HepG2 (cell line): ENCODE results near the gene NUDT7. TPM values are rescaled to one million over a fixed set of nuclear protein-coding genes. Genes with fewer than 3 reads are reported as not detected.

Experiments
- ATAC-seq: fragments of 200-7000 bp; cut with Tn5 transposase; 3 replicates; pipeline ENCODE4 v1.9.1; 2020; ENCODE audit warnings: mild to moderate bottlenecking, moderate library complexity
- BruUV-seq: library from RNA; stranded (reverse); fragments of 400-500 nt; replicated peaks from 2 replicates; lab custom pipeline; 2021; lab: Mats Ljungman, UMichigan
- CTCF ChIA-PET: fragments of 300-600 bp; formaldehyde crosslinking; extraction: SDS; loops from one replicate; lab custom pipeline; 2021; ENCODE audit warnings: low total read pairs, inconsistent platforms, low intra/inter-chr PET ratio; lab: Yijun Ruan, JAX
- POLR2A ChIA-PET: fragments of 350-600 bp; sonication (Branson Sonifier 250); formaldehyde crosslinking; loops from one replicate; lab custom pipeline; 2020; ENCODE audit warnings: antibody characterized with exemption, inconsistent platforms; lab: Yijun Ruan, JAX
- DNase-seq: peaks from one replicate; pipeline ENCODE4 v3.0.0-alpha.2; 2015; ENCODE audit warnings: low spot score
- FAIRE-seq: peaks from 3 replicates; lab custom pipeline; 2011; peaks lifted over from hg19 to GRCh38; lab: Jason Lieb, UNC
- H2AFZ ChIP-seq: one replicate; pipeline ENCODE4 v1.6.1; 2011; ENCODE audit warnings: low read length, inconsistent platforms
- H3K27ac ChIP-seq: fragments of 300-600 bp; 3 replicates; pipeline ENCODE4 v1.8.0; 2011; ENCODE audit warnings: mixed run types, mild to moderate bottlenecking, mixed read lengths, low read length, inconsistent platforms; ENCODE audit not compliant: insufficient read depth; ENCODE audit errors: extremely low read length
- H3K27me3 ChIP-seq, 2 experiments: fragments of 200-600 bp in 1 of 2; 2 replicates in 1 of 2; 3 replicates in 1 of 2; pipeline versions ENCODE4 v1.6.0 to v1.8.0; 2011; ENCODE audit warnings: low read length in 2 of 2, mild to moderate bottlenecking in 2 of 2, moderate library complexity in 2 of 2, inconsistent platforms in 1 of 2; ENCODE audit not compliant: insufficient read depth in 2 of 2, control insufficient read depth in 1 of 2
- H3K36me3 ChIP-seq, 2 experiments: fragments of 200-600 bp in 1 of 2; replicated peaks in 1 of 2; 2 replicates in 1 of 2; 3 replicates in 1 of 2; pipeline versions ENCODE4 v1.5.1 to v1.8.0; 2011; ENCODE audit warnings: low read length in 2 of 2, inconsistent platforms in 1 of 2; ENCODE audit not compliant: insufficient read depth in 2 of 2, control insufficient read depth in 1 of 2
- H3K4me1 ChIP-seq: 2 replicates; pipeline ENCODE4 v1.5.1; 2012; ENCODE audit warnings: low read length, inconsistent platforms; ENCODE audit not compliant: insufficient read depth
- H3K4me2 ChIP-seq: 2 replicates; pipeline ENCODE4 v1.6.0; 2011; ENCODE audit warnings: low read depth, low read length, inconsistent platforms
- H3K4me3 ChIP-seq, 3 experiments: fragments of 200-600 bp in 1 of 3; sonication (generic), shearing (Covaris generic) in 1 of 3; replicated peaks in 1 of 3; 2 replicates each; pipeline ENCODE4 v1.5.1; 2011 to 2016; ENCODE audit warnings: low read length in 3 of 3, inconsistent platforms in 2 of 3, low read depth in 2 of 3, mild to moderate bottlenecking in 2 of 3, control low read depth in 1 of 3, mixed read lengths in 1 of 3; ENCODE audit not compliant: insufficient read depth in 1 of 3
- H3K79me2 ChIP-seq: one replicate; pipeline ENCODE4 v1.6.1; 2011; ENCODE audit warnings: low read length, inconsistent platforms; ENCODE audit not compliant: insufficient read depth
- H3K9ac ChIP-seq: 2 replicates; pipeline ENCODE4 v1.6.0; 2011; ENCODE audit warnings: mild to moderate bottlenecking, low read depth, low read length, inconsistent platforms; ENCODE audit not compliant: insufficient read depth
- H3K9me3 ChIP-seq: 2 replicates; pipeline ENCODE4 v1.5.1; 2012; ENCODE audit warnings: mild to moderate bottlenecking, low read length
- H4K20me1 ChIP-seq: 2 replicates; pipeline ENCODE4 v1.6.0; 2011; ENCODE audit warnings: inconsistent platforms, mild to moderate bottlenecking, low read length, moderate library complexity; ENCODE audit not compliant: insufficient read depth
- HMG20B ChIP-seq: conservative IDR thresholded peaks from 2 replicates; pipeline ENCODE4 v1.6.1; 2016; ENCODE audit warnings: missing genetic modification reagents, missing compliant biosample characterization
- HOXA3 ChIP-seq: sonication (generic); formaldehyde crosslinking; IDR thresholded peaks from 2 replicates; pipeline ENCODE4 v1.5.0; 2020; ENCODE audit warnings: missing genetic modification reagents
- KLF12 ChIP-seq: sonication (generic); formaldehyde crosslinking; IDR thresholded peaks from 2 replicates; pipeline ENCODE4 v1.4.0; 2020; ENCODE audit warnings: missing genetic modification reagents, borderline replicate concordance
- PAF1 ChIP-seq: IDR thresholded peaks from 2 replicates; pipeline ENCODE4 v1.6.1; 2016; ENCODE audit warnings: missing genetic modification reagents, missing compliant biosample characterization
- POLR2A ChIP-seq, 2 experiments: IDR thresholded peaks; 2 replicates each; pipeline ENCODE4 v1.6.1; 2011; ENCODE audit warnings: low read depth in 2 of 2, low read length in 2 of 2, mild to moderate bottlenecking in 1 of 2, moderate library complexity in 1 of 2; ENCODE audit not compliant: insufficient read depth in 1 of 2
- ZMAT3 ChIP-seq: sonication (generic); formaldehyde crosslinking; conservative IDR thresholded peaks from 2 replicates; pipeline ENCODE4 v1.7.0; 2021; ENCODE audit warnings: missing genetic modification reagents
- ZMYM3 ChIP-seq: sonication (generic); formaldehyde crosslinking; IDR thresholded peaks from 2 replicates; pipeline ENCODE4 v1.5.1; 2020; ENCODE audit warnings: mild to moderate bottlenecking, missing genetic modification reagents
- ZNF253 ChIP-seq: sonication (generic); formaldehyde crosslinking; IDR thresholded peaks from 2 replicates; pipeline ENCODE4 v1.8.0; 2022; ENCODE audit warnings: mild to moderate bottlenecking, missing genetic modification reagents, borderline replicate concordance
- ZNF550 ChIP-seq: sonication (generic); formaldehyde crosslinking; IDR thresholded peaks from 2 replicates; pipeline ENCODE4 v1.4.0; 2020; ENCODE audit warnings: mild to moderate bottlenecking, missing genetic modification reagents, borderline replicate concordance
- WGBS: methylation state at CpG from one replicate; pipeline ENCODE4 v1.1.6; 2017; ENCODE audit warnings: low lambda C conversion rate; 5-methylcytosine and 5-hydroxymethylcytosine counted together
- in situ Hi-C: cut with HindIII; loops from 2 replicates; pipeline ENCODE4 v1.10.0; 2017; ENCODE audit warnings: low pct_unique_long_range_greater_than_20kb; ENCODE audit not compliant: extremely low pct_ligation_motif_present
- intact Hi-C: fragments of 100-400 bp; cut with micrococcal nuclease; formaldehyde crosslinking; loops from one replicate; pipeline ENCODE4 v1.10.0; 2022; ENCODE audit not compliant: unreplicated experiment
- polyA plus RNA-seq, 8 experiments: library from polyadenylated mRNA; depleted of rRNA in 3 of 8; stranded (reverse) in 7 of 8; unstranded in 1 of 8; fragments of >200 nt; fragmentation: Illumina TruSeq in 4 of 8; extraction: Trizol in 4 of 8; gene quantifications; 2 replicates each; pipeline versions ENCODE4 v1.2.1 to v1.2.3, GENCODE V29; 2011 to 2016; ENCODE audit warnings: low read depth in 4 of 8, missing spikeins in 1 of 8, mixed read lengths in 1 of 8; ENCODE audit not compliant: insufficient read depth in 1 of 8
- total RNA-seq, 5 experiments: library from RNA; depleted of rRNA; stranded (reverse); fragments of >200 nt; fragmentation: Illumina TruSeq; extraction: Trizol; gene quantifications; 2 replicates each; pipeline ENCODE4 v1.2.3, GENCODE V29; 2016; ENCODE audit warnings: low read depth in 1 of 5
- TF ChIP-seq, protein P1 (sequence below): IDR thresholded peaks from 2 replicates; pipeline ENCODE4 v1.6.1; 2016; ENCODE audit warnings: mild to moderate bottlenecking
- TF ChIP-seq, protein P2 (sequence below), 2 experiments: sonication (generic) in 1 of 2; formaldehyde crosslinking in 1 of 2; IDR thresholded peaks; 2 replicates each; pipeline versions ENCODE4 v1.4.0 to v1.6.1; 2018 to 2020; ENCODE audit warnings: missing genetic modification reagents in 2 of 2, borderline replicate concordance in 1 of 2, low read depth in 1 of 2, mild to moderate bottlenecking in 1 of 2, missing biosample characterization in 1 of 2
- TF ChIP-seq, protein P3 (sequence below): sonication (generic); formaldehyde crosslinking; IDR thresholded peaks from 2 replicates; pipeline ENCODE4 v1.4.0; 2020; ENCODE audit warnings: missing genetic modification reagents

NUDT7 gene
- total and polyA plus RNA-seq, 2 of the 13 experiments (the other 11 are each of a cell fraction or from before 2014, with no cell fraction given) = 14.3 to 23.9 TPM

DNA sequence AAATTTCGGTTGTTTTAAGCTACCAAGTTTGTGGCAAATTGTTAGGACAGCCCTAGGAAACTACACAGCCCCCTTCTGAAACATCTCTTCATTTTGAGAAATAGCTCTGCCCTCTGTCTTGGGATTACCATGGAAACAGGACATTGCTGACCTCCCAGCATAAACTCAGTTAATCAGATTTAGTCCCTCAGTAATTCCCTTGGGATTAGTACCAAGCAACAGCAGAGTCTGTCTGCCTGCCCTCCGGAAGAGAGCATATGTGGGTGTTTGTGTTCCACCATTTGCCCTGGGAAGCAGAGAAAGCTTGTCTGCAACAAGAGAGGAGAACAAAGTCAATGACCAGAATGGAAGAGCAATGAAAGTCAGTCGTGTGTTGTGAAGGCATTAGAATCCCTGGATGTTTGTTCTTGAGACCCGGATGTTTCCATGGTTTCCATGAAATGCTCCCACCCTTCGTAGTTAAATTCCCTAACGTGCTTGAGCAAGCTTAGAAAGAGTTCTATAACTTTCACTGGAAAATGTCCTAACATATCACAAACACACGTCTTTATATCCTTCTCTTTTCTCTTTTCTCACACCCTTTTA, 26.2 kb downstream of the NUDT7 start:
- Histone ChIP-seq H3K4me1 (peaks cover 37% of the 10 kb centered on the region), H3K27me3 (no peaks in the 10 kb centered on the region), H3K79me2 (no peaks in the 10 kb centered on the region), H3K9me3 (no peaks in the 10 kb centered on the region), H2AFZ (no peak overlapping the region), H3K4me3 (no peak overlapping the region), H3K4me2 (no peak overlapping the region), H3K9ac (no peak overlapping the region), H4K20me1 (no peaks in the 10 kb centered on the region), H3K36me3 (no peaks in the 10 kb centered on the region), H3K27ac (peak overlapping the region; percentile 78)
- in situ Hi-C loops (no loop called here), intact Hi-C loops (loop anchor here (2.0 kb wide), 1 partner anchor 28 kb away; no protein-coding TSS in a partner anchor)
- FAIRE-seq = no peak
- ATAC-seq = no peak
- TF ChIP-seq, protein P1, sequence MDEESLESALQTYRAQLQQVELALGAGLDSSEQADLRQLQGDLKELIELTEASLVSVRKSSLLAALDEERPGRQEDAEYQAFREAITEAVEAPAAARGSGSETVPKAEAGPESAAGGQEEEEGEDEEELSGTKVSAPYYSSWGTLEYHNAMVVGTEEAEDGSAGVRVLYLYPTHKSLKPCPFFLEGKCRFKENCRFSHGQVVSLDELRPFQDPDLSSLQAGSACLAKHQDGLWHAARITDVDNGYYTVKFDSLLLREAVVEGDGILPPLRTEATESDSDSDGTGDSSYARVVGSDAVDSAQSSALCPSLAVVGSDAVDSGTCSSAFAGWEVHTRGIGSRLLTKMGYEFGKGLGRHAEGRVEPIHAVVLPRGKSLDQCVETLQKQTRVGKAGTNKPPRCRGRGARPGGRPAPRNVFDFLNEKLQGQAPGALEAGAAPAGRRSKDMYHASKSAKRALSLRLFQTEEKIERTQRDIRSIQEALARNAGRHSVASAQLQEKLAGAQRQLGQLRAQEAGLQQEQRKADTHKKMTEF = no peak
- no peak for TF ChIP-seq ZMYM3 (CRISPR knock-in tag)
- TF ChIP-seq ZNF550 = no peak
- TF ChIP-seq HOXA3 = 0 out of 2 replicates have a peak, but pooled peaks have one; percentile 15
- TF ChIP-seq KLF12 (CRISPR knock-in tag) = 0 out of 2 replicates have a peak, but pooled peaks have one; percentile 31
- ChIA-PET POLR2A (interaction anchor here (2.7 kb wide), 1 partner anchor 27 kb away, joined by 16 read pairs; the partner anchor contains the start of gene NUDT7), CTCF (no interaction called here)
- WGBS = 92% methylated on average over 7 of the region's 7 CpGs
- no TSS peak for BruUV-seq
- no peak for DNase-seq

DNA sequence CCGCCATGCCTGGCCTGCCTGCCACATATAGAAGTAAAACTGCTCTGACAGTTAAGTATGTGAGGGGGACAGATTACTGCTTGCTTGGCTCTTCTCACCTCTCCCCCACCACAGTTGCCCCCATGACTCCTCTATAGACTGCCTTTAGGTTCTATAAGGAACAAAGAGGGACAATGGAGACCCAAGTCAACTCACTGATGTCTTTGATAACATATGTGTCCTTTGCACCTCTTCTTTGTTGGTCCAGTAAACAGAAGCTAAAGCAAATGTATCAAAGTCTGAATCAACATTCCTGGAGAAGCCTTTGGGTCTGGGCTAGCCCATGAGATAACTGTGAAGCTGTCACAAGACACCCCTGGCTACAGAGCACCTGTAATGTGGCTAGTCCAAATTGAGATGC, 27.1 kb downstream of the NUDT7 start:
- H3K9ac ChIP-seq = no peak overlapping the region; the same call in 1 of the 2 replicates
- DNase-seq = peak; percentile 93
- 47% methylated on average over 1 of the region's 1 CpG for WGBS
- no TSS peak for BruUV-seq
- peaks cover 37% of the 10 kb centered on the region for H3K4me1 ChIP-seq
- H3K4me3 ChIP-seq = no peak overlapping the region; a peak in 1 of 6 replicates
- POLR2A ChIA-PET = interaction anchor here (0.7 to 2.7 kb wide), 4 partner anchors 10 to 28 kb away, joined by 3 to 16 read pairs (median 3); partner anchors contain the start of gene NUDT7
- CTCF ChIA-PET = no interaction called here
- no peaks in the 10 kb centered on the region for H3K36me3 ChIP-seq
- peak; percentile 78 for FAIRE-seq
- ATAC-seq = peak; percentile 99
- H3K27ac ChIP-seq = peak overlapping the region; percentile 78
- no peaks in the 10 kb centered on the region for H3K27me3 ChIP-seq
- H4K20me1 ChIP-seq = no peaks in the 10 kb centered on the region
- no peak overlapping the region for H2AFZ ChIP-seq
- H3K4me2 ChIP-seq = peak overlapping the region; percentile 50
- in situ Hi-C loops (no loop called here), intact Hi-C loops (loop anchor here (2.0 kb wide), 1 partner anchor 27 kb away; no protein-coding TSS in a partner anchor)
- no peaks in the 10 kb centered on the region for H3K79me2 ChIP-seq
- H3K9me3 ChIP-seq = no peaks in the 10 kb centered on the region
- TF ChIP-seq HMG20B (CRISPR knock-in tag) = no peak
- TF ChIP-seq PAF1 (CRISPR knock-in tag) = no peak
- TF ChIP-seq, protein P2, sequence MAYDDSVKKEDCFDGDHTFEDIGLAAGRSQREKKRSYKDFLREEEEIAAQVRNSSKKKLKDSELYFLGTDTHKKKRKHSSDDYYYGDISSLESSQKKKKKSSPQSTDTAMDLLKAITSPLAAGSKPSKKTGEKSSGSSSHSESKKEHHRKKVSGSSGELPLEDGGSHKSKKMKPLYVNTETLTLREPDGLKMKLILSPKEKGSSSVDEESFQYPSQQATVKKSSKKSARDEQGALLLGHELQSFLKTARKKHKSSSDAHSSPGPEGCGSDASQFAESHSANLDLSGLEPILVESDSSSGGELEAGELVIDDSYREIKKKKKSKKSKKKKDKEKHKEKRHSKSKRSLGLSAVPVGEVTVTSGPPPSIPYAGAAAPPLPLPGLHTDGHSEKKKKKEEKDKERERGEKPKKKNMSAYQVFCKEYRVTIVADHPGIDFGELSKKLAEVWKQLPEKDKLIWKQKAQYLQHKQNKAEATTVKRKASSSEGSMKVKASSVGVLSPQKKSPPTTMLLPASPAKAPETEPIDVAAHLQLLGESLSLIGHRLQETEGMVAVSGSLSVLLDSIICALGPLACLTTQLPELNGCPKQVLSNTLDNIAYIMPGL (CRISPR knock-in tag; IDR thresholded peaks at IDR 0.05; ENCODE audit: borderline replicate concordance in 1 of 2, low read depth in 1 of 2) = no peak
- TF ChIP-seq, protein P3, sequence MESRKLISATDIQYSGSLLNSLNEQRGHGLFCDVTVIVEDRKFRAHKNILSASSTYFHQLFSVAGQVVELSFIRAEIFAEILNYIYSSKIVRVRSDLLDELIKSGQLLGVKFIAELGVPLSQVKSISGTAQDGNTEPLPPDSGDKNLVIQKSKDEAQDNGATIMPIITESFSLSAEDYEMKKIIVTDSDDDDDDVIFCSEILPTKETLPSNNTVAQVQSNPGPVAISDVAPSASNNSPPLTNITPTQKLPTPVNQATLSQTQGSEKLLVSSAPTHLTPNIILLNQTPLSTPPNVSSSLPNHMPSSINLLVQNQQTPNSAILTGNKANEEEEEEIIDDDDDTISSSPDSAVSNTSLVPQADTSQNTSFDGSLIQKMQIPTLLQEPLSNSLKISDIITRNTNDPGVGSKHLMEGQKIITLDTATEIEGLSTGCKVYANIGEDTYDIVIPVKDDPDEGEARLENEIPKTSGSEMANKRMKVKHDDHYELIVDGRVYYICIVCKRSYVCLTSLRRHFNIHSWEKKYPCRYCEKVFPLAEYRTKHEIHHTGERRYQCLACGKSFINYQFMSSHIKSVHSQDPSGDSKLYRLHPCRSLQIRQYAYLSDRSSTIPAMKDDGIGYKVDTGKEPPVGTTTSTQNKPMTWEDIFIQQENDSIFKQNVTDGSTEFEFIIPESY (CRISPR knock-in tag) = no peak
- no peak for TF ChIP-seq POLR2A (IDR thresholded peaks at IDR 0.05; ENCODE audit: insufficient read depth in 1 of 2, low read depth in 2 of 2, low read length in 2 of 2)
- TF ChIP-seq ZMAT3 = no peak; the same call in 1 of the 2 replicates
- TF ChIP-seq ZNF253 (CRISPR knock-in tag) = no peak
